LNCaP clone FGC (cell line): ENCODE data around the gene ZNF24.
A peak's percentile ranks its signal among the peaks of the same experiment; 100 is the strongest.

Source experiments
- DNase-seq: peaks from one replicate; pipeline ENCODE4 v3.0.0-alpha.2; 2011; ENCODE audit warnings: low read depth
- H3K4me3 ChIP-seq: 2 replicates; pipeline ENCODE4 v1.5.1; 2011; ENCODE audit warnings: mild to moderate bottlenecking, low read depth, low read length, control low read depth
- TF ChIP-seq, protein P1 (sequence below): IDR thresholded peaks from 2 replicates; pipeline ENCODE4 v1.5.1; 2012; ENCODE audit warnings: mild to moderate bottlenecking; ENCODE audit not compliant: control insufficient read depth, insufficient read depth; ENCODE audit errors: extremely low read depth

ZNF24 gene

DNA sequence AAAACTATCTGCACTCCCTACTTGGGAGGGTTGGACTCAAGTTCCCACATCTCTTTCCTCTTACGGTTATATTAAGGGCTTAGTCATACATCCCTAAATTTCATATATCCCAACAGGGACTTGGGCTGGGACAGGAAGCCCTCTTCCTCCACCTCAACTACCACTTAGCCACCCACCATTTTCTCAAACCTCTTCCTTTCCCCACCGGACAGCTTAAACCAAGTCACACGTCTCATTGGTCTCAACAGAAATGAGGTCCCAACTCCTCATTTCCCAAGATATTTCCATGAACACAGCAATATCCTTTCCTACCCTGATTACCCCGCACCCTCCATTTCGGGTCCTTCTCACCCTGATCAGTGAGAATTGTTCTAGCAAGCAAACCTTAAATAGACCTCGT is 54.9 kb downstream of the ZNF24 start:
- DNase-seq: no peak
- TF ChIP-seq, protein P1, sequence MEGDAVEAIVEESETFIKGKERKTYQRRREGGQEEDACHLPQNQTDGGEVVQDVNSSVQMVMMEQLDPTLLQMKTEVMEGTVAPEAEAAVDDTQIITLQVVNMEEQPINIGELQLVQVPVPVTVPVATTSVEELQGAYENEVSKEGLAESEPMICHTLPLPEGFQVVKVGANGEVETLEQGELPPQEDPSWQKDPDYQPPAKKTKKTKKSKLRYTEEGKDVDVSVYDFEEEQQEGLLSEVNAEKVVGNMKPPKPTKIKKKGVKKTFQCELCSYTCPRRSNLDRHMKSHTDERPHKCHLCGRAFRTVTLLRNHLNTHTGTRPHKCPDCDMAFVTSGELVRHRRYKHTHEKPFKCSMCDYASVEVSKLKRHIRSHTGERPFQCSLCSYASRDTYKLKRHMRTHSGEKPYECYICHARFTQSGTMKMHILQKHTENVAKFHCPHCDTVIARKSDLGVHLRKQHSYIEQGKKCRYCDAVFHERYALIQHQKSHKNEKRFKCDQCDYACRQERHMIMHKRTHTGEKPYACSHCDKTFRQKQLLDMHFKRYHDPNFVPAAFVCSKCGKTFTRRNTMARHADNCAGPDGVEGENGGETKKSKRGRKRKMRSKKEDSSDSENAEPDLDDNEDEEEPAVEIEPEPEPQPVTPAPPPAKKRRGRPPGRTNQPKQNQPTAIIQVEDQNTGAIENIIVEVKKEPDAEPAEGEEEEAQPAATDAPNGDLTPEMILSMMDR: no peak
- peak overlapping the region; percentile 74 for H3K4me3 ChIP-seq

DNA sequence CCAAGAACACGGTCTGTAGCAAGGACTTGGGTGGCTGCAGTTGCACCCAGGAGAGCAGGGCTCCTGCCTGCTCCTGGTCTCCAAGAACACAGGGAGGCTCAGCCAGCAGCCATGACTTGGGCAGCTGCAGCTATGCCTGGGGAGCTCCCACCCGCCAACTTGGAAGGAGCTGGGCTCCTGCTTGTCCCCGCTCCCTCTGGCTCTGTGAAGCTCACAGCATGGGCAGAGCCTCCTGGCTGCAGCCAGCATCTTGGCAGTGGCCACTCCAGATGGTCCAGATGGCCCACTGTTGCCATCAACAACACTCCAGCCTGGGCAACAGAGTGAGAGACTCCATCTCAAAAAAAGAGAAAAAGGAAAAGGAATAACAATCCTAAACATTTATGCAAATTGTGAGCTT is 59.4 kb downstream of the ZNF24 start:
- TF ChIP-seq, protein P1: no peak
- no peak overlapping the region for H3K4me3 ChIP-seq
- no peak for DNase-seq

DNA sequence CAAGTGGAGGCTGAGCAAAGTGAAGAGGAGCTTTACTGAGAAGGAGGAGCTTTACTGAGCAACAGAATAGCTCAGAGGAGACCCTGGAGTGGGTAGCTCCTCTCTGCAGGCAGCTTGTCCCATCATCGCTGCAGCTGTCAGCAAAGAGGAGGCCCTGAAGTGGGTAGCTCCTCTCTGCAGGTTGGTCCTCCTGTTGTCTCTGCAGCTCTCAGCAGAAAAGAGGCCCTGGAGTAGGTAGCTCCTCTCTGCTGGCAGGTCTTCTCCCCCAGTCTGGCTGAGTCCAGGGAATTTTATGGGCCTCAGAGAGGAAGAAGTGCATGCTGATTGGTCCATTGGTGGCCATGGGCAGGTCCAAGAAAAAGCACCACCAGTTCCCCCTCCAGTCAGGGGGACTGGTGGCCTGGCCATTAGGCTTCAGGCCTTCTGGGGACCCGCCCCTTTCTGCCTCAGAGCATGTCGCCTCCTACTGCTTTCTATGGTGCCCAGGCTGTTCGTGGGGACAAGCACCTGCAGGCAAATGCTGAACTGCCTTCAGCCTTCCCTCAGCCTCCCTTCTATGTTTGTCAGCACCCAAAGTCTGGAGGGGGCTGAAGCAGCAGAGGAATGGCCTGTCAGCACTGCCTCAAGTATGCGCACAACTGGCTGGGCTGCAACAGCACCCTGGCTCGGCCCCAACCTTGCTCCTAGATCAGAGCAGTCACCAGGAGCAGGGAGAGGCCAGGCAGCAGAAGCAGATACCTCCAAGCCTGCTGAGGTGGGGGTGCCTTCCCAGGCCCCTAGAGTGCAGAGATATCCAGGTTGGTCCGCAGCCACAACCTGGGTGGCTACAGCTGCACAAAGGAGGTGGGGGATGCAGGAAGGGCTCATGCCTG is 60.1 kb downstream of the ZNF24 start:
- no peak for DNase-seq
- H3K4me3 ChIP-seq: no peak overlapping the region
- TF ChIP-seq, protein P1: no peak

DNA sequence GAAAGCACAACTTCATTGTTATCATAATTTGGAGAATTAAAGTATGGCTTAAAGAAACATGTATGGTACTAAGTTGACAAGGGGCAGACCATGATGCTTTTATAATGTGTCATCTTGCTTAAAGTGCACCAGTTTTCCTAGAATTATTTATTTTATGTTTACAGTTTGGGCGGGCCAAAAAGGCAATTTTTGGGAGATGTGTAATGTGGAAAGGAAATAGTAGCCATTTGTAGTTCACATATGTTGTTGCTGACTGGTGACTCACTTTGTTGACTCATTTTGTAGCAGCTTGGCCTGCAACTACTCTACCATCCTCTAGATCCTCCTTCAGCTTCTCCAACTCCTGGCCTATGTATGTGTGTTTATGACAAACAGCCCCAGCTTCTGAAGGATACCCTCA is 61.9 kb downstream of the ZNF24 start:
- no peak for DNase-seq
- TF ChIP-seq, protein P1: no peak
- H3K4me3 ChIP-seq: no peak overlapping the region
